GM21390 (cell line): Measurements from ENCODE around the gene HMBS.
A peak's percentile ranks its signal among the peaks of the same experiment; 100 is the strongest.
"Not testable (repeated sequence)": the region's sequence is repeated elsewhere in the genome, so short reads cannot be mapped to it uniquely, and the experiment has no call there.

ENCODE experiments used
- ATAC-seq: cut with Tn5 transposase; IDR thresholded peaks from one replicate; pipeline ENCODE4 v1.9.1; 2021; ENCODE audit not compliant: unreplicated experiment

The HMBS gene

DNA sequence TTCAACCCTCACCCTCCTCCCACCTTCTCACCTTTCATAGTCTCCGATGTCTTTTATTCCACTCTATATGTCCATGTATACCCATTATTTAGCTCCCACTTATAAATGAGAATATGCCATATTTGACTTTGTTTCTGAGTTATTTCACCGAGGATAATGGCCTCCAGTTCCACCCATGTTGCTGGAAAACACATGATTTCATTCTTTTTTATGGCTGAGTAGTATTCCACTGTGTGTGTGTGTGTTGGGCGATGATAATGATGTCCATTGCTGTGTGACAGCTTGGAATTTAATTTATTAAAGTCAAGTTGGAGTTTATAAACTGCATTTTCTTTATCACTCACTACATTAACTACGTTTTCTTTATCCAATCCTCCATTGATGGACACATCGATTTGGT, 33.5 kb downstream of the HMBS start:
- no peak for ATAC-seq

DNA sequence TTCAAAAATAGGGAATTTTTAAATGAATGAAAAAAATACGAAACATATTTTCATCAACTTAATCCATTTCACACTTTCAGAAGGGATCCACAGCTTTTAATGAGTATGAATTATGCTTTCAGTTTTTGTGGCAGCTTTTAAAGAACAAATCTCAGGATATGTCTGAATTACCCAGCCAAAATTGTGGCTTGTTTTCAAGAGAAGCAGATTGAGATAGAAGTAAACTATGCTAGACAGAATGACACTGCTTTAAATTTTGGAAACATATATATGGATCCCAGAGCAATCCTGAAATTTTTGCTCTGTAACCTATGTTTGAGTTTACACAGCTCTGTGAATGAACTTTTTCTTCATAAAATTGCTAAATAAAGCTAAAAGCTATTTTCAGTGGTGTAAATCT, 34.3 kb downstream of the HMBS start:
- no peak for ATAC-seq

DNA sequence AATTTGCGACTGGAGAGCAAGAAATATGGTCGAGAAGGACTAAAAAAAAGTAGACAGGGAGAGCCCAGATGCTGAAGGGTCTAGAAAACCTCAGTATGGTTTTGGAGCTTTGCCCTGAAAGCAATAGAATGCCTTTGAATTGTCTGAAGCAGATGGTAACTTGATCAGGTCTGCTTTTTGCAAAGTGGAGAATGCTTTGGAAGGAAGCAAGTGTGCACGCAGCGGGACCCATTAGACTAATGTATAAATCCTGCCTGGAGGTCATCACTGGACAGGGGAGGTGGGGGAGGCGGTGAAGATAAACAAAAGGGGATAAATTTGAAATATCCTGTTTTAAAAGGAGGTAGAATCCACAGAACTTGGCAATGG, 35.9 kb downstream of the HMBS start:
- ATAC-seq, result no peak

DNA sequence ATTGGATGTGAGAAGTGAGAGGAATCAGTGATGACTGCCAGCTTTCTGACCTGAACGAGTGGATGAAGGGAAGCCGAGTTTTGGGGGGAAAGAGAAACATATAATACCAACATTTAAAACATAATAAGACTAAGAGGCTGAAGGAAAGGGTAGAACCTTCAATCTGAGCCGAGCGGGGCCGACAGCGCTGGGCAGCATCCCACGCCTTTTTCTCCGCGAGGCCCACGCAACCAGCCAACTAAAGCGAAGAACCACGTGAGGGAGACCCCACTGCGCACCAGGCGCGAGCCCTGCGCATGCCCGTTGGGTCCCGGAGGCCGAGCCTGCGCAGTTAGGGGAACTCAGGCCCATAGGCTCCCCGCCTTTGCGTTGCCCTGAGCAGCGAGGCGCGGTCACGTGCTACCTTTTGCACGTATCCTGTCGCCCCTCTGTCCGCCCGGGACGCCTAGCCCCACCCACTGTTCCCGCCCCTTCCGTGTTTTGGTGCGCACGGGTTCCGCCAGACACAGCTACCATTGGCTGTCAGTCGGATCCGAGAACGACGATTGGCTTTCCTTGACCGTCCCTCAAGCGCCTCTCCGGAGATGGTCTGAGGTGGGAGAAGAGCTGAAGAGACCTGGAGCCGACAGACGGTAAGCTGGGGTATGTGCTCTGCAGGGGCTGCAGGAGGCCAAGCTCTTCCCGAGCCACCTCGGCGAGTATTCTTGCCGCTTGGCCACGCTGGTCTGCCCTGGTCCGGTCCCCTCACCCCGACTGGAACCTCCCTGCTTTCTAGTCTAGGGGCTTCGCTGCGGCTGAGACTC, 36.5 kb downstream of the HMBS start, which contains the start of gene HINFP:
TSS of gene HINFP (plus strand) at position 573 of the 803 bp plus-strand sequence. CDS start 5,365 bp downstream, outside the sequence.
- ATAC-seq, result peak; percentile 91

GRCh38 chr11:119121811-119122124, 37.1 kb downstream of the HMBS start:
- ATAC-seq, result peak; percentile 7

DNA sequence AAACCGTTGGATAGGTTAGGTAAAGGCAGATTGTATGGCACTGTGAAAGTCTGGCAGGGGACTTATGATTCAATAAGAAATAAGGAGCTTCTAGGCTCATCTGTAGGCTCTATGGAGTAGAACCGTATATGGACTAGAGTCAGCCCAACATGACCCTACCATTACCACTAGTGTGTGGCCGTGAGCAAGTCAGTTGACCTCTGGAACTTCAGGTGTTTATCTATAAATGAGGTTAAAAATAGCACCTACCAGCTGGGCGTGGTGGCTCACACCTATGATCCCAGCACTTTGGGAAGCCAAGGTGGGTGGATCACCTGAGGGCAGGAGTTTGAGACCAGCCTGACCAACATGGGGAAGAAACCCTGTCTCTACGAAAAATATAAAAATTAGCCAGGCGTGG, 41.1 kb downstream of the HMBS start:
- no peak for ATAC-seq

DNA sequence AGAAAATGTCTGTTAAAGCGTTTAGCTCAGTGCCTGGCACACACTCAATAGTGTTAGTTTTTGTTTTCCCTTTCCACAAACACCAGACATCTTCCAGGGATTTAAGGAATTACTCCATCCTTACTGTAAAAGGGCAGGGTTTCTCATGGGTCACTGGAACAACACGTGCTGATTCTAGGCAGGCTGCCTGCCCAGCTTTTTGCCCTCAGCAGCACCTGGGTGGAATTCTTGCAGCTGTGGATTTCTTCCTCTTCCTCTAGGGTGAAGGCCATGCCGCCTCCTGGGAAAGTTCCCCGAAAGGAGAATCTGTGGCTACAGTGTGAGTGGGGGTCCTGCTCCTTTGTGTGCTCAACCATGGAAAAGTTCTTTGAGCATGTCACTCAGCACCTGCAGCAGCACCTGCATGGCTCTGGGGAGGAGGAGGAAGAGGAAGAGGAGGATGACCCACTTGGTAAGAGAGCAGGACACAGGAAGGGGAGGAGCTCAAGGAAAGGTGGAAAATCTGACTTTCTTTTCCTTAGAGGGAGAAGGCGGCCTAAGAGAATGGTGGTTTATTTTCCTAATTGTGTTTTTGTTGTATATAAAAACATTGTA, 42.1 kb downstream of the HMBS start:
- no peak for ATAC-seq

DNA sequence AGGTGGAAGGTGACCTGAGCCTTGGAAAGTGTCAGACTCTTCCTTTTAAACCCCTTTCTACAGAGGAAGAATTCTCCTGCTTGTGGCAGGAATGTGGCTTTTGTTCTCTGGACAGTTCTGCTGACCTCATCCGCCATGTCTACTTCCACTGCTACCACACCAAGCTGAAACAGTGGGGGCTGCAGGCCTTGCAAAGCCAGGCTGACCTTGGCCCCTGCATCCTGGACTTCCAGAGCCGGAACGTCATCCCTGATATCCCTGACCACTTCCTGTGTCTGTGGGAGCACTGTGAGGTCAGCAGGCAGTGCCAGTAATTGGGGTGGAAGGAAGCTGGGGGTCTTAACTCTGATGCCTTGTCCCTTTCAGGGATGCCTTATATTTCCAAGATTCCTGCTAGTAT, 46.0 kb downstream of the HMBS start:
- ATAC-seq, result no peak

- no peak for ATAC-seq
Measured at GRCh38 chr11:119134389-119134978, 49.8 kb downstream of the HMBS start.

- ATAC-seq, result not testable (repeated sequence)
Measured at GRCh38 chr11:119139276-119139675, 54.6 kb downstream of the HMBS start.
